DND-41 (cell line): ENCODE measurements around the gene CDKN1C.

Experiments used
- ATAC-seq: fragments of 200-7000 bp; cut with Tn5 transposase; 3 replicates; pipeline ENCODE4 v1.9.1; 2021; ENCODE audit warnings: low read depth; ENCODE audit not compliant: insufficient read depth
- DNase-seq: peaks from one replicate; pipeline ENCODE4 v3.0.0-alpha.2; 2020
- H2AFZ ChIP-seq: 2 replicates; pipeline ENCODE4 v1.6.0; 2012; ENCODE audit warnings: low read depth, low read length
- H3K27ac ChIP-seq: 2 replicates; pipeline ENCODE4 v1.5.1; 2012; ENCODE audit warnings: low read length, inconsistent platforms
- H3K27me3 ChIP-seq: fragments of 200-600 bp; sonication (generic); 2 replicates; pipeline ENCODE4 v1.6.0; 2012; ENCODE audit warnings: low read length, mild to moderate bottlenecking, inconsistent platforms; ENCODE audit not compliant: insufficient read depth, poor library complexity
- H3K36me3 ChIP-seq: 2 replicates; pipeline ENCODE4 v1.5.1; 2012; ENCODE audit warnings: low read length, inconsistent platforms; ENCODE audit not compliant: insufficient read depth
- H3K4me1 ChIP-seq: 2 replicates; pipeline ENCODE4 v1.5.1; 2012; ENCODE audit warnings: mild to moderate bottlenecking, low read length; ENCODE audit not compliant: insufficient read depth
- H3K4me2 ChIP-seq: 2 replicates; pipeline ENCODE4 v1.6.0; 2012; ENCODE audit warnings: mild to moderate bottlenecking, moderate library complexity, low read length, inconsistent platforms; ENCODE audit not compliant: insufficient read depth
- H3K4me3 ChIP-seq, 2 experiments: fragments of 200-600 bp in 1 of 2; shearing (Covaris generic) in 1 of 2; 2 replicates each; pipeline ENCODE4 v1.5.1; 2012 to 2016; ENCODE audit warnings: inconsistent platforms in 2 of 2, low read length in 2 of 2, mild to moderate bottlenecking in 2 of 2, low read depth in 1 of 2, moderate library complexity in 1 of 2
- H3K79me2 ChIP-seq: 2 replicates; pipeline ENCODE4 v1.6.0; 2012; ENCODE audit warnings: low read length, inconsistent platforms; ENCODE audit not compliant: insufficient read depth
- H3K9ac ChIP-seq: 2 replicates; pipeline ENCODE4 v1.6.0; 2012; ENCODE audit warnings: low read depth, mild to moderate bottlenecking, inconsistent platforms, low read length, moderate library complexity
- H3K9me3 ChIP-seq: 2 replicates; pipeline ENCODE4 v1.5.1; 2012; ENCODE audit warnings: low read length, moderate library complexity, mild to moderate bottlenecking, inconsistent platforms; ENCODE audit not compliant: insufficient read depth, severe bottlenecking
- H4K20me1 ChIP-seq: 2 replicates; pipeline ENCODE4 v1.6.0; 2012; ENCODE audit warnings: low read length; ENCODE audit not compliant: insufficient read depth
- CTCF ChIP-seq: IDR thresholded peaks from 2 replicates; pipeline ENCODE4 v1.5.1; 2012; ENCODE audit warnings: borderline replicate concordance, low read length, moderate library complexity, mild to moderate bottlenecking; ENCODE audit not compliant: poor library complexity, severe bottlenecking; ENCODE audit errors: extremely low read depth
- EZH2 ChIP-seq: IDR thresholded peaks from 3 replicates; pipeline ENCODE4 v1.6.1; 2012; ENCODE audit warnings: borderline replicate concordance, low read depth, mild to moderate bottlenecking, moderate library complexity, low read length, inconsistent platforms; ENCODE audit not compliant: severe bottlenecking

CDKN1C gene

GRCh38 chr11:2917842-2918490 lies 32.4 kb upstream of the CDKN1C start:
- ATAC-seq = no peak
- TF ChIP-seq CTCF (no peak), EZH2 (no peak)
- no peak overlapping the region for H3K9ac ChIP-seq

GRCh38 chr11:2916892-2917645 lies 31.5 kb upstream of the CDKN1C start:
- no peak overlapping the region for H3K4me3 ChIP-seq
- H3K9ac ChIP-seq = no peak overlapping the region
- no peaks in the 10 kb centered on the region for H3K27me3 ChIP-seq
- 0 out of 2 replicates have a peak, but pooled peaks cover 8% of the 10 kb centered on the region for H4K20me1 ChIP-seq
- no peaks in the 10 kb centered on the region for H3K36me3 ChIP-seq
- H3K9me3 ChIP-seq = no peaks in the 10 kb centered on the region
- DNase-seq (no peak), ATAC-seq (no peak)
- no peaks in the 10 kb centered on the region for H3K79me2 ChIP-seq
- no peak overlapping the region for H3K4me2 ChIP-seq
- H3K27ac ChIP-seq = no peak overlapping the region
- no peak overlapping the region for H2AFZ ChIP-seq
- no peaks in the 10 kb centered on the region for H3K4me1 ChIP-seq
- TF ChIP-seq CTCF (no peak), EZH2 (no peak)

More at GRCh38 chr11:2917842-2918490, 32.4 kb upstream of the CDKN1C start:
- Histone ChIP-seq H3K4me2 (no peak overlapping the region), H2AFZ (no peak overlapping the region), H3K27ac (no peak overlapping the region), H3K4me1 (no peaks in the 10 kb centered on the region), H3K4me3 (no peak overlapping the region), H4K20me1 (0 out of 2 replicates have a peak, but pooled peaks cover 8% of the 10 kb centered on the region), H3K36me3 (no peaks in the 10 kb centered on the region), H3K27me3 (no peaks in the 10 kb centered on the region), H3K79me2 (no peaks in the 10 kb centered on the region), H3K9me3 (no peaks in the 10 kb centered on the region)
- DNase-seq = no peak

GRCh38 chr11:2916114-2916891 lies 30.7 kb upstream of the CDKN1C start:
- Histone ChIP-seq H3K9ac (no peak overlapping the region), H3K4me1 (no peaks in the 10 kb centered on the region)
- no peak for TF ChIP-seq EZH2
- TF ChIP-seq CTCF = no peak

More at GRCh38 chr11:2916114-2916891, 30.7 kb upstream of the CDKN1C start:
- no peaks in the 10 kb centered on the region for H3K79me2 ChIP-seq
- no peak overlapping the region for H2AFZ ChIP-seq
- no peak overlapping the region for H3K27ac ChIP-seq
- H4K20me1 ChIP-seq = peaks cover 8% of the 10 kb centered on the region; the same call in 1 of the 2 replicates
- no peak overlapping the region for H3K4me2 ChIP-seq
- ATAC-seq (no peak), DNase-seq (no peak)
- no peaks in the 10 kb centered on the region for H3K27me3 ChIP-seq
- no peaks in the 10 kb centered on the region for H3K36me3 ChIP-seq
- no peaks in the 10 kb centered on the region for H3K9me3 ChIP-seq
- no peak overlapping the region for H3K4me3 ChIP-seq
